ENCODE measurements around the gene RMI2. TPM values are rescaled to one million over a fixed set of nuclear protein-coding genes. Genes with fewer than 3 reads are reported as not detected.

The RMI2 gene
- polyA plus RNA-seq, 2 of the 4 experiments (the other 2 are of a cell fraction): 24.2 to 26.9 TPM

- ChIA-PET CTCF (interaction anchor here (0.9 kb wide), 2 partner anchors 25 to 345 kb away, joined by 3 to 4 read pairs; no protein-coding TSS in a partner anchor), POLR2A (no interaction called here)
- Histone ChIP-seq H3K27ac (no peak overlapping the region), H3K9me3 (no peaks in the 10 kb centered on the region), H3K4me2 (no peak overlapping the region), H3K4me3 (no peak overlapping the region), H3K4me1 (peaks cover 15% of the 10 kb centered on the region)
- TF ChIP-seq TFCP2L1 (CRISPR knock-in tag; IDR thresholded peaks at IDR 0.05) (no peak), ZFP36 (IDR thresholded peaks at IDR 0.05; ENCODE audit: borderline replicate concordance, partially characterized antibody) (no peak), BCL3 (IDR thresholded peaks at IDR 0.05) (no peak), ZC3H11A (IDR thresholded peaks at IDR 0.05) (no peak), PHF8 (IDR thresholded peaks at IDR 0.05; ENCODE audit: borderline replicate concordance, low read depth) (no peak), ESRRA (IDR thresholded peaks at IDR 0.05; ENCODE audit: borderline replicate concordance, low read length) (no peak), HDAC2 (IDR thresholded peaks at IDR 0.05) (no peak), JUNB (IDR thresholded peaks at IDR 0.05) (no peak), NFE2L2 (conservative IDR thresholded peaks at IDR 0.05; ENCODE audit: low read length) (no peak), FOXS1 (CRISPR knock-in tag; IDR thresholded peaks at IDR 0.05) (no peak)
- 80% methylated on average over 8 of the region's 15 CpGs for WGBS (ENCODE audit: missing lambda C conversion rate)
- DNase-seq (ENCODE audit: low read depth in 1 of 2, low spot score in 1 of 2): no peak
- ATAC-seq: peak in 1 of 2 experiments; percentile 20; a peak in 2 of 6 replicates
- FAIRE-seq: no peak
Observed at GRCh38 chr16:11308493-11309283, 36.6 kb upstream of the RMI2 start.

GRCh38 chr16:11309895-11310633 is 35.2 kb upstream of the RMI2 start:
- Histone ChIP-seq H3K4me3 (no peak overlapping the region), H3K4me2 (no peak overlapping the region), H3K27ac (no peak overlapping the region; a peak in 1 of 6 replicates), H3K4me1 (peaks cover 17% of the 10 kb centered on the region), H3K9me3 (no peaks in the 10 kb centered on the region)
- 67% methylated on average over 9 of the region's 9 CpGs for WGBS (ENCODE audit: missing lambda C conversion rate)
- ATAC-seq: no peak
- FAIRE-seq: no peak
- POLR2A ChIA-PET: no interaction called here
- CTCF ChIA-PET: interaction anchor here (1.0 kb wide), 1 partner anchor 47 kb away, joined by 3 read pairs; no protein-coding TSS in a partner anchor
- TF ChIP-seq, protein P1, sequence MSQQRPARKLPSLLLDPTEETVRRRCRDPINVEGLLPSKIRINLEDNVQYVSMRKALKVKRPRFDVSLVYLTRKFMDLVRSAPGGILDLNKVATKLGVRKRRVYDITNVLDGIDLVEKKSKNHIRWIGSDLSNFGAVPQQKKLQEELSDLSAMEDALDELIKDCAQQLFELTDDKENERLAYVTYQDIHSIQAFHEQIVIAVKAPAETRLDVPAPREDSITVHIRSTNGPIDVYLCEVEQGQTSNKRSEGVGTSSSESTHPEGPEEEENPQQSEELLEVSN (IDR thresholded peaks at IDR 0.05; ENCODE audit: borderline replicate concordance, low read depth): no peak
- TF ChIP-seq EHMT2 (IDR thresholded peaks at IDR 0.05; ENCODE audit: low read depth): no peak
- no peak for TF ChIP-seq FOSL2 (IDR thresholded peaks at IDR 0.05)
- no peak for TF ChIP-seq FOSL2 (CRISPR knock-in tag; IDR thresholded peaks at IDR 0.05)
- TF ChIP-seq, protein P2, sequence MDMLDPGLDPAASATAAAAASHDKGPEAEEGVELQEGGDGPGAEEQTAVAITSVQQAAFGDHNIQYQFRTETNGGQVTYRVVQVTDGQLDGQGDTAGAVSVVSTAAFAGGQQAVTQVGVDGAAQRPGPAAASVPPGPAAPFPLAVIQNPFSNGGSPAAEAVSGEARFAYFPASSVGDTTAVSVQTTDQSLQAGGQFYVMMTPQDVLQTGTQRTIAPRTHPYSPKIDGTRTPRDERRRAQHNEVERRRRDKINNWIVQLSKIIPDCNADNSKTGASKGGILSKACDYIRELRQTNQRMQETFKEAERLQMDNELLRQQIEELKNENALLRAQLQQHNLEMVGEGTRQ (IDR thresholded peaks at IDR 0.05): no peak
- TF ChIP-seq PHF8 (IDR thresholded peaks at IDR 0.05; ENCODE audit: borderline replicate concordance, low read depth): no peak
- no peak for TF ChIP-seq HOXB13 (CRISPR knock-in tag; IDR thresholded peaks at IDR 0.05; ENCODE audit: low read depth)
- TF ChIP-seq, protein P3, sequence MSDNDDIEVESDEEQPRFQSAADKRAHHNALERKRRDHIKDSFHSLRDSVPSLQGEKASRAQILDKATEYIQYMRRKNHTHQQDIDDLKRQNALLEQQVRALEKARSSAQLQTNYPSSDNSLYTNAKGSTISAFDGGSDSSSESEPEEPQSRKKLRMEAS (IDR thresholded peaks at IDR 0.05): no peak
- no peak for TF ChIP-seq ZC3H11A (IDR thresholded peaks at IDR 0.05)
- no peak for TF ChIP-seq RARB (CRISPR knock-in tag; IDR thresholded peaks at IDR 0.05)
- TF ChIP-seq FOXS1 (CRISPR knock-in tag; IDR thresholded peaks at IDR 0.05): no peak
- TF ChIP-seq, protein P4, sequence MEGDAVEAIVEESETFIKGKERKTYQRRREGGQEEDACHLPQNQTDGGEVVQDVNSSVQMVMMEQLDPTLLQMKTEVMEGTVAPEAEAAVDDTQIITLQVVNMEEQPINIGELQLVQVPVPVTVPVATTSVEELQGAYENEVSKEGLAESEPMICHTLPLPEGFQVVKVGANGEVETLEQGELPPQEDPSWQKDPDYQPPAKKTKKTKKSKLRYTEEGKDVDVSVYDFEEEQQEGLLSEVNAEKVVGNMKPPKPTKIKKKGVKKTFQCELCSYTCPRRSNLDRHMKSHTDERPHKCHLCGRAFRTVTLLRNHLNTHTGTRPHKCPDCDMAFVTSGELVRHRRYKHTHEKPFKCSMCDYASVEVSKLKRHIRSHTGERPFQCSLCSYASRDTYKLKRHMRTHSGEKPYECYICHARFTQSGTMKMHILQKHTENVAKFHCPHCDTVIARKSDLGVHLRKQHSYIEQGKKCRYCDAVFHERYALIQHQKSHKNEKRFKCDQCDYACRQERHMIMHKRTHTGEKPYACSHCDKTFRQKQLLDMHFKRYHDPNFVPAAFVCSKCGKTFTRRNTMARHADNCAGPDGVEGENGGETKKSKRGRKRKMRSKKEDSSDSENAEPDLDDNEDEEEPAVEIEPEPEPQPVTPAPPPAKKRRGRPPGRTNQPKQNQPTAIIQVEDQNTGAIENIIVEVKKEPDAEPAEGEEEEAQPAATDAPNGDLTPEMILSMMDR (IDR thresholded peaks at IDR 0.05): no peak
- TF ChIP-seq, protein P5, sequence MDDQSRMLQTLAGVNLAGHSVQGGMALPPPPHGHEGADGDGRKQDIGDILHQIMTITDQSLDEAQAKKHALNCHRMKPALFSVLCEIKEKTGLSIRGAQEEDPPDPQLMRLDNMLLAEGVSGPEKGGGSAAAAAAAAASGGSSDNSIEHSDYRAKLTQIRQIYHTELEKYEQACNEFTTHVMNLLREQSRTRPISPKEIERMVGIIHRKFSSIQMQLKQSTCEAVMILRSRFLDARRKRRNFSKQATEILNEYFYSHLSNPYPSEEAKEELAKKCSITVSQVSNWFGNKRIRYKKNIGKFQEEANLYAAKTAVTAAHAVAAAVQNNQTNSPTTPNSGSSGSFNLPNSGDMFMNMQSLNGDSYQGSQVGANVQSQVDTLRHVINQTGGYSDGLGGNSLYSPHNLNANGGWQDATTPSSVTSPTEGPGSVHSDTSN (IDR thresholded peaks at IDR 0.05): no peak
- TF ChIP-seq MYC (IDR thresholded peaks at IDR 0.05; ENCODE audit: borderline replicate concordance, low read length): no peak
- no peak for DNase-seq (ENCODE audit: low read depth in 1 of 2, low spot score in 1 of 2)
